C4-2B (cell line): ENCODE data around the gene PIK3R5.

Source experiments
- H3K27ac ChIP-seq: fragments of 450-650 bp; 2 replicates; pipeline ENCODE4 v1.5.1; 2017
- ZFX ChIP-seq: fragments of 450-650 bp; IDR thresholded peaks from 2 replicates; pipeline ENCODE4 v1.6.1; 2017
- TF ChIP-seq, protein P1 (sequence below): fragments of 450-650 bp; conservative IDR thresholded peaks from 2 replicates; pipeline ENCODE4 v1.5.1; 2017; ENCODE audit warnings: mild to moderate bottlenecking

Gene PIK3R5

DNA sequence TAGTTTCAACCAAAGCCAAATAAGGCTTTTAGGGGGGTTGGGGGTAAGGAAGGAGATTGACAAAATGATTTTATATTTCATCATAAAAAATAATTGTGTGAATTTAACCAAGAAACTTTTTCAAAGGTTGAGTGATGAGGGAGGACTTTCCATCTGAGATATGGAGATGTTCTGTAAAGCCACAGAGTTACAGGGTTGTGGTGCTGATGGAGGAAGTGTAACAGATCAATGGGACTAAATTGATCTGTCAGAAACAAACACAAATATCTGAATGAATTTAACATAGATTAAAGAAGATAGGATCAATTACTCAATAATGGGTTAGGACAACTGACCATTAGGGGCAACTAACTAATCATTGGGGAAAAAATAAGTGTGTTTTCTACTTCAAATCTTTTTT, 14.2 kb upstream of the PIK3R5 start:
- TF ChIP-seq, protein P1, sequence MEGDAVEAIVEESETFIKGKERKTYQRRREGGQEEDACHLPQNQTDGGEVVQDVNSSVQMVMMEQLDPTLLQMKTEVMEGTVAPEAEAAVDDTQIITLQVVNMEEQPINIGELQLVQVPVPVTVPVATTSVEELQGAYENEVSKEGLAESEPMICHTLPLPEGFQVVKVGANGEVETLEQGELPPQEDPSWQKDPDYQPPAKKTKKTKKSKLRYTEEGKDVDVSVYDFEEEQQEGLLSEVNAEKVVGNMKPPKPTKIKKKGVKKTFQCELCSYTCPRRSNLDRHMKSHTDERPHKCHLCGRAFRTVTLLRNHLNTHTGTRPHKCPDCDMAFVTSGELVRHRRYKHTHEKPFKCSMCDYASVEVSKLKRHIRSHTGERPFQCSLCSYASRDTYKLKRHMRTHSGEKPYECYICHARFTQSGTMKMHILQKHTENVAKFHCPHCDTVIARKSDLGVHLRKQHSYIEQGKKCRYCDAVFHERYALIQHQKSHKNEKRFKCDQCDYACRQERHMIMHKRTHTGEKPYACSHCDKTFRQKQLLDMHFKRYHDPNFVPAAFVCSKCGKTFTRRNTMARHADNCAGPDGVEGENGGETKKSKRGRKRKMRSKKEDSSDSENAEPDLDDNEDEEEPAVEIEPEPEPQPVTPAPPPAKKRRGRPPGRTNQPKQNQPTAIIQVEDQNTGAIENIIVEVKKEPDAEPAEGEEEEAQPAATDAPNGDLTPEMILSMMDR: no peak
- TF ChIP-seq ZFX: no peak

DNA sequence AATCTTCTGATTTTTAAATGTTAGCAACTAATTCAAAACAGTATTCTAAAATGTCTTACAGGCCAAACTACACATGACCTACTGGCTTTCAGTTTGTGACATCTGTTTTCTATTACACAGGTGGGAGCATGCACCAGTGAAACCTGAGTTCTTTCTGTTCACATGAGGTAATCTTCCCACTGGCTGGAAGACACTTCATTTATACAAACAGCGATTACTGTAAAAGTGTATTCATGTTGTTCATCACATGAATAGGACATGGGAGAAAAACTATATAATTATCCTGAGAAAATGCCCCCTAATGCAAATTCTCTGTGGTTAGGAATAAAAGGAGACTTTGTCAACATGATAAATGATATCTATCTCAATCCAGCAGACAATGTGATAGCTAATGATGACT, 11.1 kb upstream of the PIK3R5 start:
- no peak for TF ChIP-seq ZFX
- TF ChIP-seq, protein P1: no peak
- no peak overlapping the region for H3K27ac ChIP-seq

More for the DNA sequence above, 14.2 kb upstream of the PIK3R5 start:
- H3K27ac ChIP-seq: no peak overlapping the region

DNA sequence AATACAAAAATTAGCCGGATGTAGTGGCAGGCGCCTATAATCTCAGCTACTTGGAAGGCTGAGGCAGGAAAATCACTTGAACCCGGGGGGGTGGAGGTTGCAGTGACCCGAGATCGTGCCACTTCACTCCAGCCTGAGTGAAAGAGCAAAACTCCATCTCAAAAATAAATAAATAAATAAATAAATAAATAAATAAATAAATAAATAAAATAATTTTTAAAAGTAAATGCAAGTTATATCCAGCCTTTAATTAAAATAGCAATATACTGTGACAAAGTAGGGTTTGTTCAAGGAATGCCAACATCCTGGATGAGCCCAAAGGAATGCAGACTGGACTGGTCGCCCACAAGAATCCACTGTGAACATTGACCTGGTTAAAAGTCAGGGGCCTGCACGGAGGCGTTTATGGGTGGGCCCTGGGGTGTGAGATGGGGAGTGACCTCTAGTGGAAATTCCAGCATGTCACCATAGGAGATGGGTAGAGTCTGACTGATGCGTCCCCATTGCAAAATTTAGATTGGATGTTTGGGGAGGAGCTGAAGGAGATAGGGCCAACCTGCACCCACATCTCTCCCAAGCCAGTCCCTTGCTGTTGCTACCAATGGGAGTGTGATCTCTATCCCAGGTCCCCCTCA, 9.7 kb upstream of the PIK3R5 start:
- TF ChIP-seq ZFX: no peak
- TF ChIP-seq, protein P1: no peak
- H3K27ac ChIP-seq: no peak overlapping the region

DNA sequence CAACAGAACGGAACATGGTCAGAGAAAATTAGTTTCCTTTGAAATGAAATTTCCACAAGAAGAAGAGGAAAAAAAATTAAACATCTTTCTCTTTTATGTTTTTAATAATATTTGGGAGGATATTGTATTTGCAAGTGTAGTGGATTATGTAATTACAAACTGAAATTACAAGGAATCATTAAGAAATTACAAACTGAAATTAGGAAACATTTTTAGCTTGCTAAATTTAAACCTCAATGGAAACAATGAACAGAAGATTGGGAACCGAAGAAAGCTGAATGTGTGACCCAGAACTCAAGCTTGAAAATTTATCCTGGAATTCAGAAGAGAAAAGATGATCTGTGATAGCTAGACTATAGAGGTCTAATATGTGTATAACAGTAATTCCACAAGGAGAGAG, 4.4 kb upstream of the PIK3R5 start:
- no peak overlapping the region for H3K27ac ChIP-seq
- TF ChIP-seq, protein P1: no peak
- no peak for TF ChIP-seq ZFX

DNA sequence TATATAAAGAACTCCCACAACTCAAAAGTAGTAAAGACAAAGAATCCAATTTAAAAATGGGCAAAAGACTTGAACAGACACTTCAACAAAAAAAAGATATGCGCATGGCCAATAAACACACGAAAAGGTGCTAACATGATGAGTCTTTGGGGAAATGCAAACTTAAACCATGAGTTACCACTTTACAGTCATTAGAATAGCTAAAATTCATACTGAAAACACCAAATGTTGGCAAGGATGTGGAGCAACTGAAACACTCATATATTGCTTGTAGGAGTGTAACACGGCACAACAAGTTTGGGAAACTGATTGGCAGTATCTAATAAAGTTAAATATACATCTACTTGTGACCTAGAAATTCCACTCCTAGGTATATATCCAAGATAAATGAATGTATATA, 3.0 kb upstream of the PIK3R5 start:
- no peak overlapping the region for H3K27ac ChIP-seq
- TF ChIP-seq ZFX: no peak
- TF ChIP-seq, protein P1: no peak

DNA sequence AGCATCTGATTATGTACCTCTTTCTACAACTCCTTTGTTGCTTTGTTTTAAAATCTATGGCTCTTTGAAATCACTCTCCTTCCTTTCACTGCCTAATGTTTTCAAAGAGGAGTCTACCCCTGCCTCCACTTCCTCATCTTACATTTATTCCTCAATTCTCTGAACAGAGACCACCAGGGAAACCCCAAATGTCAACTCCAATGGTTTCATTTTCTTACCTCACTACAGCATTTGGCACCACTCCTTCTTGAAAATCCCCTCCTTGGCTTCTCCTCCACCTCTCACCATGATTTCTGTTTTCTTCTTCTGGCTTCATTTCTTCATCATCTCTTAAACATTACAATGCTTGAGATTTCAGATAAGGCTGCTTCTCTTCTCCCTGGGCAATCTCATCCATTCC, 2.4 kb upstream of the PIK3R5 start:
- H3K27ac ChIP-seq: no peak overlapping the region
- TF ChIP-seq ZFX: no peak
- TF ChIP-seq, protein P1: no peak

DNA sequence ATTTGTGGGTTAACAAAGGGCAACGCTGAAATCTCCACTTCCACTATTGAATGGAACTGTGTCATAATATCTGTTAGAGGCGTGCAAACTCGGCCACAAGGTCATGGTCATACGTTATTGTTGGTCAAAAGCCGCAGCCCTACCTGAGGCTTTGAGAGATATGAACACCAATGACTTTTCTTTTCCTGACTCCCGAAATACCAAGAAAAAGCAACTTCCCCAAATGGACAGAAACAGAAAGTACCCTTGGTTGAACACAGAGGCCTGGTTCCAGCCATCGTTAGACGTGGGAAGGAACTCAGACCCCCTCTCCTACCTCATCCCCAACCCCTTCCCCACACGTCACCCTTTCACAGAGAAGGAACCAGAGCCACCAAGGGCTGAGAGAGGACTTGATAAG, 1.4 kb upstream of the PIK3R5 start:
- no peak overlapping the region for H3K27ac ChIP-seq
- TF ChIP-seq, protein P1: no peak
- TF ChIP-seq ZFX: no peak
